ENCODE data around the gene CELSR1. TPM values are rescaled to one million over a fixed set of nuclear protein-coding genes. Genes with fewer than 3 reads are reported as not detected.
A peak's percentile ranks its signal among the peaks of the same experiment; 100 is the strongest.

CELSR1 gene
- total RNA-seq, 1 experiment from 2014 or later, result 19.6 TPM

GRCh38 chr22:46568102-46568809 lies 30.8 kb upstream of the CELSR1 start:
- no peak for DNase-seq (ENCODE audit: low read depth, low spot score)
- H3K9ac ChIP-seq (ENCODE audit: low read length), result no peak overlapping the region
- no peak for ATAC-seq

GRCh38 chr22:46567471-46567870 lies 30.1 kb upstream of the CELSR1 start:
- Histone ChIP-seq H4K20me1 (ENCODE audit: insufficient read depth) (no peaks in the 10 kb centered on the region), H3K4me2 (ENCODE audit: low read length) (no peak overlapping the region), H3K4me3 (replicated peaks in 1 of 2; ENCODE audit: low read depth in 1 of 2, low read length in 2 of 2) (no peak overlapping the region), H3K9me2 (ENCODE audit: insufficient read depth) (no peaks in the 10 kb centered on the region), H3K27ac (ENCODE audit: low read depth, low read length) (no peak overlapping the region), H3K36me3 (ENCODE audit: control insufficient read depth in 1 of 2, insufficient read depth in 2 of 2, low read length in 2 of 2) (no peaks in the 10 kb centered on the region), H3K27me3 (ENCODE audit: insufficient read depth, low read length) (no peaks in the 10 kb centered on the region), H3K79me2 (ENCODE audit: insufficient read depth, low read length) (no peaks in the 10 kb centered on the region), H3K4me1 (ENCODE audit: control insufficient read depth in 1 of 2, insufficient read depth in 2 of 2, low read length in 2 of 2) (peaks cover 12 to 15% of the 10 kb centered on the region in 2 experiments), H3K9me3 (ENCODE audit: control insufficient read depth in 1 of 2, insufficient read depth in 1 of 2, low read depth in 1 of 2, low read length in 2 of 2) (no peaks in the 10 kb centered on the region; a peak in 1 of 4 replicates), H2AFZ (ENCODE audit: low read depth, low read length, poor library complexity, severe bottlenecking) (no peak overlapping the region), H3K9ac (ENCODE audit: low read length) (no peak overlapping the region)
- no TSS peak for BruUV-seq (replicated peaks)
- TF ChIP-seq CBX3 (IDR thresholded peaks at IDR 0.05; ENCODE audit: low read depth) (no peak), EGR1 (IDR thresholded peaks at IDR 0.05; ENCODE audit: low read depth) (no peak), EZH2phosphoT487 (IDR thresholded peaks at IDR 0.05; ENCODE audit: borderline replicate concordance) (no peak), SIN3A (IDR thresholded peaks at IDR 0.05; ENCODE audit: low read depth) (no peak), RAD21 (IDR thresholded peaks at IDR 0.05; ENCODE audit: low read depth) (no peak), ZNF274 (IDR thresholded peaks at IDR 0.05; ENCODE audit: low read depth, low read length) (no peak), MAX (IDR thresholded peaks at IDR 0.05) (no peak)
- TF ChIP-seq, protein P1, sequence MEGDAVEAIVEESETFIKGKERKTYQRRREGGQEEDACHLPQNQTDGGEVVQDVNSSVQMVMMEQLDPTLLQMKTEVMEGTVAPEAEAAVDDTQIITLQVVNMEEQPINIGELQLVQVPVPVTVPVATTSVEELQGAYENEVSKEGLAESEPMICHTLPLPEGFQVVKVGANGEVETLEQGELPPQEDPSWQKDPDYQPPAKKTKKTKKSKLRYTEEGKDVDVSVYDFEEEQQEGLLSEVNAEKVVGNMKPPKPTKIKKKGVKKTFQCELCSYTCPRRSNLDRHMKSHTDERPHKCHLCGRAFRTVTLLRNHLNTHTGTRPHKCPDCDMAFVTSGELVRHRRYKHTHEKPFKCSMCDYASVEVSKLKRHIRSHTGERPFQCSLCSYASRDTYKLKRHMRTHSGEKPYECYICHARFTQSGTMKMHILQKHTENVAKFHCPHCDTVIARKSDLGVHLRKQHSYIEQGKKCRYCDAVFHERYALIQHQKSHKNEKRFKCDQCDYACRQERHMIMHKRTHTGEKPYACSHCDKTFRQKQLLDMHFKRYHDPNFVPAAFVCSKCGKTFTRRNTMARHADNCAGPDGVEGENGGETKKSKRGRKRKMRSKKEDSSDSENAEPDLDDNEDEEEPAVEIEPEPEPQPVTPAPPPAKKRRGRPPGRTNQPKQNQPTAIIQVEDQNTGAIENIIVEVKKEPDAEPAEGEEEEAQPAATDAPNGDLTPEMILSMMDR (IDR thresholded peaks at IDR 0.05 in 2 of 3, conservative IDR thresholded peaks at IDR 0.05 in 1 of 3; ENCODE audit: borderline replicate concordance in 1 of 3, insufficient read depth in 1 of 3, low read depth in 2 of 3, low read length in 2 of 3), result no peak
- TF ChIP-seq, protein P2, sequence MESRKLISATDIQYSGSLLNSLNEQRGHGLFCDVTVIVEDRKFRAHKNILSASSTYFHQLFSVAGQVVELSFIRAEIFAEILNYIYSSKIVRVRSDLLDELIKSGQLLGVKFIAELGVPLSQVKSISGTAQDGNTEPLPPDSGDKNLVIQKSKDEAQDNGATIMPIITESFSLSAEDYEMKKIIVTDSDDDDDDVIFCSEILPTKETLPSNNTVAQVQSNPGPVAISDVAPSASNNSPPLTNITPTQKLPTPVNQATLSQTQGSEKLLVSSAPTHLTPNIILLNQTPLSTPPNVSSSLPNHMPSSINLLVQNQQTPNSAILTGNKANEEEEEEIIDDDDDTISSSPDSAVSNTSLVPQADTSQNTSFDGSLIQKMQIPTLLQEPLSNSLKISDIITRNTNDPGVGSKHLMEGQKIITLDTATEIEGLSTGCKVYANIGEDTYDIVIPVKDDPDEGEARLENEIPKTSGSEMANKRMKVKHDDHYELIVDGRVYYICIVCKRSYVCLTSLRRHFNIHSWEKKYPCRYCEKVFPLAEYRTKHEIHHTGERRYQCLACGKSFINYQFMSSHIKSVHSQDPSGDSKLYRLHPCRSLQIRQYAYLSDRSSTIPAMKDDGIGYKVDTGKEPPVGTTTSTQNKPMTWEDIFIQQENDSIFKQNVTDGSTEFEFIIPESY (IDR thresholded peaks at IDR 0.05; ENCODE audit: extremely low read depth, insufficient replicate concordance, low read length), result no peak
- ChIA-PET RAD21 (ENCODE audit: low non-redundant PET in 1 of 2, low total read pairs in 2 of 2, uncharacterized antibody in 2 of 2, unreplicated experiment in 2 of 2) (no interaction called here), CTCF (no interaction called here), POLR2A (no interaction called here)
- intact Hi-C loops (cut with micrococcal nuclease), result no loop called here
- no peak for ATAC-seq
- no peak for DNase-seq (ENCODE audit: low read depth, low spot score)

More at GRCh38 chr22:46568102-46568809, 30.8 kb upstream of the CELSR1 start:
- Histone ChIP-seq H3K36me3 (ENCODE audit: control insufficient read depth in 1 of 2, insufficient read depth in 2 of 2, low read length in 2 of 2) (no peaks in the 10 kb centered on the region), H3K4me1 (ENCODE audit: control insufficient read depth in 1 of 2, insufficient read depth in 2 of 2, low read length in 2 of 2) (peaks cover 12 to 13% of the 10 kb centered on the region in 2 experiments), H3K79me2 (ENCODE audit: insufficient read depth, low read length) (no peaks in the 10 kb centered on the region), H3K4me3 (replicated peaks in 1 of 2; ENCODE audit: low read depth in 1 of 2, low read length in 2 of 2) (no peak overlapping the region), H3K27me3 (ENCODE audit: insufficient read depth, low read length) (no peaks in the 10 kb centered on the region), H4K20me1 (ENCODE audit: insufficient read depth) (no peaks in the 10 kb centered on the region), H3K27ac (ENCODE audit: low read depth, low read length) (no peak overlapping the region), H3K9me2 (ENCODE audit: insufficient read depth) (no peaks in the 10 kb centered on the region), H3K4me2 (ENCODE audit: low read length) (no peak overlapping the region), H2AFZ (ENCODE audit: low read depth, low read length, poor library complexity, severe bottlenecking) (no peak overlapping the region), H3K9me3 (ENCODE audit: control insufficient read depth in 1 of 2, insufficient read depth in 1 of 2, low read depth in 1 of 2, low read length in 2 of 2) (no peaks in the 10 kb centered on the region; a peak in 1 of 4 replicates)
- ChIA-PET CTCF (no interaction called here), POLR2A (no interaction called here), RAD21 (ENCODE audit: low non-redundant PET in 1 of 2, low total read pairs in 2 of 2, uncharacterized antibody in 2 of 2, unreplicated experiment in 2 of 2) (no interaction called here)
- TF ChIP-seq, protein P1 (IDR thresholded peaks at IDR 0.05 in 2 of 3, conservative IDR thresholded peaks at IDR 0.05 in 1 of 3; ENCODE audit: borderline replicate concordance in 1 of 3, insufficient read depth in 1 of 3, low read depth in 2 of 3, low read length in 2 of 3), result 0 out of 6 replicates have a peak, but pooled peaks of 1 of the 3 experiments have one; percentile 7
- no peak for TF ChIP-seq CBX3 (IDR thresholded peaks at IDR 0.05; ENCODE audit: low read depth)
- no TSS peak for BruUV-seq (replicated peaks)
- intact Hi-C loops (cut with micrococcal nuclease), result no loop called here
